H1 (cell line): ENCODE results near the gene SPATA22. TPM values are rescaled to one million over a fixed set of nuclear protein-coding genes. Genes with fewer than 3 reads are reported as not detected.

Experiments used
- CTCF ChIA-PET: fragments of 300-600 bp; sonication (Branson Sonifier 250); formaldehyde crosslinking; loops from one replicate; lab custom pipeline; 2021; ENCODE audit not compliant: partially characterized antibody; lab: Charles Lee
- POLR2A ChIA-PET: fragments of 300-600 bp; sonication (Branson Sonifier 250); formaldehyde crosslinking; loops from one replicate; lab custom pipeline; 2021; ENCODE audit warnings: inconsistent platforms; ENCODE audit not compliant: partially characterized antibody; lab: Charles Lee
- DNase-seq, 2 experiments: peaks; one replicate each; pipeline versions ENCODE4 v3.0.0 to v3.0.0-alpha.2; 2010 to 2022; ENCODE audit warnings: low spot score in 2 of 2, low read depth in 1 of 2, mixed read lengths in 1 of 2
- FAIRE-seq: peaks from 2 replicates; lab custom pipeline; 2011; peaks lifted over from hg19 to GRCh38; lab: Jason Lieb, UNC
- H2AFZ ChIP-seq: 2 replicates; pipeline ENCODE4 v1.8.1; 2012; ENCODE audit warnings: low read length, inconsistent platforms
- H2AK5ac ChIP-seq: 2 replicates; pipeline ENCODE4 v1.6.1; 2013; ENCODE audit warnings: low read depth, low read length
- H2BK120ac ChIP-seq: replicated peaks from 2 replicates; pipeline ENCODE3; 2013; ENCODE audit warnings: low read depth, low read length, inconsistent platforms
- H2BK12ac ChIP-seq: 2 replicates; pipeline ENCODE4 v1.6.1; 2013; ENCODE audit warnings: low read depth, low read length
- H2BK15ac ChIP-seq: 2 replicates; pipeline ENCODE4 v1.6.1; 2013; ENCODE audit warnings: low read length
- H2BK20ac ChIP-seq: 2 replicates; pipeline ENCODE4 v1.6.1; 2013; ENCODE audit warnings: low read length
- H2BK5ac ChIP-seq: 2 replicates; pipeline ENCODE4 v1.6.1; 2013; ENCODE audit warnings: low read depth, low read length
- H3K14ac ChIP-seq: 2 replicates; pipeline ENCODE4 v1.6.1; 2013; ENCODE audit warnings: inconsistent platforms; ENCODE audit not compliant: insufficient read length
- H3K18ac ChIP-seq: 2 replicates; pipeline ENCODE4 v1.6.1; 2013; ENCODE audit warnings: low read length; ENCODE audit errors: extremely low read depth
- H3K23ac ChIP-seq: 2 replicates; pipeline ENCODE4 v1.6.1; 2013; ENCODE audit warnings: inconsistent platforms; ENCODE audit not compliant: insufficient read length
- H3K23me2 ChIP-seq: 2 replicates; pipeline ENCODE4 v1.6.1; 2013; ENCODE audit warnings: low read depth, low read length
- H3K27ac ChIP-seq: 2 replicates; pipeline ENCODE4 v1.6.1; 2011; ENCODE audit warnings: low read depth, low read length, inconsistent platforms
- H3K27me3 ChIP-seq, 4 experiments: replicated peaks in 1 of 4; 1 replicate in 1 of 4; 2 replicates in 3 of 4; pipeline versions ENCODE4 v1.6.1 to v1.8.1; 2011 to 2013; ENCODE audit warnings: low read length in 3 of 4, mild to moderate bottlenecking in 3 of 4, inconsistent platforms in 2 of 4, mixed read lengths in 2 of 4, moderate library complexity in 1 of 4; ENCODE audit not compliant: control insufficient read depth in 3 of 4, insufficient read depth in 3 of 4; ENCODE audit errors: extremely low read depth in 1 of 4
- H3K36me3 ChIP-seq, 4 experiments: 2 replicates each; pipeline versions ENCODE4 v1.6.1 to v1.8.1; 2011 to 2013; ENCODE audit warnings: mild to moderate bottlenecking in 4 of 4, low read length in 3 of 4, moderate library complexity in 2 of 4, control low read depth in 1 of 4, inconsistent platforms in 1 of 4; ENCODE audit not compliant: insufficient read depth in 4 of 4, control insufficient read depth in 2 of 4
- H3K4ac ChIP-seq: replicated peaks from 2 replicates; pipeline ENCODE3; 2013; ENCODE audit warnings: low read length, low read depth, mixed read lengths, inconsistent platforms; ENCODE audit not compliant: insufficient read length
- H3K4me1 ChIP-seq, 4 experiments: replicated peaks in 1 of 4; 1 replicate in 1 of 4; 2 replicates in 3 of 4; pipeline versions ENCODE4 v1.6.1 to v1.8.1; 2011 to 2013; ENCODE audit warnings: low read length in 3 of 4, inconsistent platforms in 2 of 4, mixed read lengths in 1 of 4; ENCODE audit not compliant: insufficient read depth in 4 of 4, control insufficient read depth in 3 of 4
- H3K4me2 ChIP-seq, 2 experiments: 2 replicates each; pipeline versions ENCODE4 v1.6.1 to v1.8.1; 2011 to 2013; ENCODE audit warnings: low read depth in 2 of 2, low read length in 2 of 2, control low read depth in 1 of 2, inconsistent platforms in 1 of 2, mild to moderate bottlenecking in 1 of 2; ENCODE audit not compliant: insufficient read depth in 1 of 2
- H3K4me3 ChIP-seq, 4 experiments: fragments of 200-600, 300-600 bp in 1 of 4; sonication (generic), shearing (Covaris generic), sonication (Bioruptor Twin) in 1 of 4; 2 replicates each; pipeline versions ENCODE4 v1.5.1 to v1.8.1; 2011 to 2016; ENCODE audit warnings: low read length in 4 of 4, low read depth in 3 of 4, control low read depth in 2 of 4, inconsistent platforms in 2 of 4, mild to moderate bottlenecking in 2 of 4, mixed read lengths in 1 of 4, moderate library complexity in 1 of 4; ENCODE audit not compliant: insufficient read depth in 2 of 4; ENCODE audit errors: extremely low read depth in 1 of 4
- H3K56ac ChIP-seq: replicated peaks from 2 replicates; pipeline ENCODE3; 2013; ENCODE audit warnings: low read depth, mild to moderate bottlenecking, mixed read lengths, low read length, inconsistent platforms; ENCODE audit not compliant: insufficient read length
- H3K79me1 ChIP-seq: 2 replicates; pipeline ENCODE4 v1.6.1; 2013; ENCODE audit warnings: low read depth, low read length, control low read depth
- H3K79me2 ChIP-seq, 2 experiments: 2 replicates each; pipeline versions ENCODE4 v1.6.1 to v1.8.1; 2012 to 2013; ENCODE audit warnings: low read length in 2 of 2, mild to moderate bottlenecking in 2 of 2, inconsistent platforms in 1 of 2; ENCODE audit not compliant: insufficient read depth in 2 of 2, control insufficient read depth in 1 of 2
- H3K9ac ChIP-seq, 4 experiments: replicated peaks in 1 of 4; 1 replicate in 1 of 4; 2 replicates in 3 of 4; pipeline versions ENCODE4 v1.6.1 to v1.8.1; 2011 to 2013; ENCODE audit warnings: low read depth in 3 of 4, low read length in 3 of 4, control low read depth in 2 of 4, mild to moderate bottlenecking in 2 of 4, moderate library complexity in 2 of 4, inconsistent platforms in 1 of 4; ENCODE audit errors: extremely low read depth in 1 of 4
- H3K9me3 ChIP-seq, 2 experiments: 2 replicates each; pipeline versions ENCODE4 v1.6.1 to v1.8.1; 2012 to 2013; ENCODE audit warnings: mild to moderate bottlenecking in 2 of 2, moderate library complexity in 2 of 2, control low read depth in 1 of 2, inconsistent platforms in 1 of 2, low read depth in 1 of 2, low read length in 1 of 2, mixed read lengths in 1 of 2; ENCODE audit not compliant: insufficient read depth in 2 of 2
- H4K20me1 ChIP-seq, 2 experiments: replicated peaks in 1 of 2; 2 replicates each; pipeline versions ENCODE3 to v1.8.1; 2011 to 2013; ENCODE audit warnings: inconsistent platforms in 2 of 2, low read length in 2 of 2, mild to moderate bottlenecking in 1 of 2; ENCODE audit not compliant: insufficient read depth in 2 of 2, control insufficient read depth in 1 of 2
- H4K5ac ChIP-seq: 2 replicates; pipeline ENCODE4 v1.6.1; 2013; ENCODE audit warnings: low read length, low read depth, mixed read lengths, inconsistent platforms; ENCODE audit not compliant: insufficient read length
- H4K8ac ChIP-seq: 2 replicates; pipeline ENCODE4 v1.8.0; 2013; ENCODE audit warnings: mild to moderate bottlenecking, moderate library complexity, low read length, inconsistent platforms; ENCODE audit not compliant: insufficient read depth; ENCODE audit errors: extremely low read depth
- H4K91ac ChIP-seq: replicated peaks from 2 replicates; pipeline ENCODE3; 2013; ENCODE audit warnings: low read length, mixed read lengths, inconsistent platforms; ENCODE audit not compliant: insufficient read length
- ASH2L ChIP-seq: fragments of 200-600, 300-600 bp; sonication (generic); IDR thresholded peaks from one replicate; pipeline ENCODE4 v1.7.1; 2017; ENCODE audit warnings: low read length
- BRCA1 ChIP-seq: IDR thresholded peaks from 2 replicates; pipeline ENCODE4 v1.6.1; 2012; ENCODE audit warnings: low read depth, low read length, improper control_type of control experiment
- SIX5 ChIP-seq: IDR thresholded peaks from 2 replicates; pipeline ENCODE4 v1.6.1; 2011; ENCODE audit warnings: mild to moderate bottlenecking, low read depth, low read length
- SP4 ChIP-seq: IDR thresholded peaks from 2 replicates; pipeline ENCODE4 v1.6.1; 2012; ENCODE audit warnings: low read length, inconsistent platforms
- SRF ChIP-seq: IDR thresholded peaks from 2 replicates; pipeline ENCODE4 v1.6.1; 2011; ENCODE audit warnings: mild to moderate bottlenecking, low read depth, low read length, moderate library complexity
- TAF7 ChIP-seq: optimal IDR thresholded peaks from 2 replicates; pipeline ENCODE3; 2011; ENCODE audit warnings: low read depth, mild to moderate bottlenecking, inconsistent platforms, low read length, moderate library complexity, borderline replicate concordance
- ZNF274 ChIP-seq: IDR thresholded peaks from 2 replicates; pipeline ENCODE4 v1.7.0; 2012; ENCODE audit warnings: low read length, borderline replicate concordance; ENCODE audit errors: extremely low read depth
- WGBS, 2 experiments: shearing (Covaris generic) in 1 of 2; methylation state at CpG; one replicate each; pipeline versions ENCODE4 v1.1.6 to v1.1.7; 2013 to 2015; ENCODE audit warnings: low lambda C conversion rate in 2 of 2, mixed read lengths in 2 of 2, inconsistent platforms in 1 of 2, low coverage in 1 of 2, missing lambda C conversion rate in 1 of 2; ENCODE audit not compliant: insufficient replicate concordance in 2 of 2, insufficient coverage in 1 of 2, insufficient read length in 1 of 2; ENCODE audit errors: extremely low coverage in 1 of 2, missing lambda C conversion rate in 1 of 2; 5-methylcytosine and 5-hydroxymethylcytosine counted together
- polyA plus RNA-seq, 7 experiments: library from polyadenylated mRNA; depleted of rRNA in 3 of 7; stranded (reverse) in 5 of 7; unstranded in 2 of 7; fragments of >200 nt in 5 of 7; fragments of 200-250 nt in 2 of 7; gene quantifications; 1 replicate in 5 of 7; 2 replicates in 1 of 7; 4 replicates in 1 of 7; pipeline versions ENCODE4 v1.2.1 to v1.2.3, GENCODE V29; 2011 to 2013; ENCODE audit warnings: missing spikeins in 2 of 7, mixed read lengths in 2 of 7
- total RNA-seq: library from RNA; stranded (reverse); fragmentation: NEBNext Ultra II Directional; extraction: Animal tissue kit (Norgen Biotek cat#: 25700); gene quantifications from 2 replicates; pipeline ENCODE4 v1.2.1, GENCODE V29; 2021
- TF ChIP-seq, protein P1 (sequence below): IDR thresholded peaks from 2 replicates; pipeline ENCODE4 v1.6.1; 2012; ENCODE audit warnings: inconsistent platforms
- TF ChIP-seq, protein P2 (sequence below): IDR thresholded peaks from 2 replicates; pipeline ENCODE4 v1.6.1; 2012; ENCODE audit warnings: inconsistent platforms

SPATA22 gene
- total and polyA plus RNA-seq, 2 of the 8 experiments (the other 6 are each of a cell fraction or from before 2014, with no cell fraction given): 0.06 TPM; not detected in 1

DNA sequence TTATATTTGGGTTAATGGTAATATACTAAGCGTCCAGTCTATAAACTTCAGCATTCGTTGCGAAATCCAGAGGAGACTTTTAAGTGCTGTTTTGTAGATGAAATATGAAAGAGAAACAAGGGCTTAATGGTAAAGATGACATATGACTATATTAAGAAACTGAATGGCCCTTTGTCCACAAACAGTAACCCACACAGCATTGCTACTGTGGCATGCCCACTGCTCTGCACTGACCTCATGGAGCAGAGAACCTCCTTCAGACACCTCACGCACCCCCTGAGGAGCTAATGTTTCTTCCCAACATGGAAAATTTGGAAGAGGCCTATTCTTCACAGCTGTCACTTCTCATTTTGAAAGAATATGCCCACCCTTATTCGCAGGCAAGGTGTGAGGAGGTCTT, 30.8 kb upstream of the SPATA22 start:
- H3K27ac ChIP-seq: no peak overlapping the region
- no peak overlapping the region for H2BK5ac ChIP-seq
- H3K9ac ChIP-seq: no peak overlapping the region
- no peak overlapping the region for H3K56ac ChIP-seq
- H3K4me3 ChIP-seq: no peak overlapping the region
- H4K91ac ChIP-seq: no peak overlapping the region
- H2BK120ac ChIP-seq: no peak overlapping the region
- no peak overlapping the region for H3K14ac ChIP-seq
- H3K79me1 ChIP-seq: no peaks in the 10 kb centered on the region
- no peak overlapping the region for H4K5ac ChIP-seq
- H3K27me3 ChIP-seq: no peaks in the 10 kb centered on the region
- no peak overlapping the region for H2AK5ac ChIP-seq
- 90% methylated on average over 4 of the region's 5 CpGs; no CpG with 5 or more reads in 1 of the 2 experiments for WGBS, 2 experiments
- TF ChIP-seq TAF7 (no peak), ZNF274 (no peak), BRCA1 (no peak), SRF (no peak), SP4 (no peak), SIX5 (no peak), ASH2L (no peak)
- TF ChIP-seq, protein P1, sequence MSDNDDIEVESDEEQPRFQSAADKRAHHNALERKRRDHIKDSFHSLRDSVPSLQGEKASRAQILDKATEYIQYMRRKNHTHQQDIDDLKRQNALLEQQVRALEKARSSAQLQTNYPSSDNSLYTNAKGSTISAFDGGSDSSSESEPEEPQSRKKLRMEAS: no peak
- TF ChIP-seq, protein P2, sequence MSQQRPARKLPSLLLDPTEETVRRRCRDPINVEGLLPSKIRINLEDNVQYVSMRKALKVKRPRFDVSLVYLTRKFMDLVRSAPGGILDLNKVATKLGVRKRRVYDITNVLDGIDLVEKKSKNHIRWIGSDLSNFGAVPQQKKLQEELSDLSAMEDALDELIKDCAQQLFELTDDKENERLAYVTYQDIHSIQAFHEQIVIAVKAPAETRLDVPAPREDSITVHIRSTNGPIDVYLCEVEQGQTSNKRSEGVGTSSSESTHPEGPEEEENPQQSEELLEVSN: no peak
- TF ChIP-seq, all 59 proteins: peak for 0
- Histone ChIP-seq H3K4me1 (peaks cover 0 to 8% (median under 1%) of the 10 kb centered on the region in 4 experiments; a peak in 2 of 7 replicates), H3K4me2 (no peak overlapping the region), H3K4ac (no peak overlapping the region), H2BK20ac (no peak overlapping the region), H2BK12ac (no peak overlapping the region), H3K18ac (no peak overlapping the region), H3K36me3 (no peaks in the 10 kb centered on the region), H3K23ac (no peak overlapping the region), H4K20me1 (no peaks in the 10 kb centered on the region), H3K79me2 (no peaks in the 10 kb centered on the region), H3K23me2 (no peaks in the 10 kb centered on the region), H2BK15ac (no peak overlapping the region), H2AFZ (no peak overlapping the region), H3K9me3 (peaks cover 0 to 6% of the 10 kb centered on the region in 2 experiments; a peak in 3 of 4 replicates), H4K8ac (no peak overlapping the region; the same call in 1 of the 2 replicates)
- ChIA-PET POLR2A (no interaction called here), CTCF (no interaction called here)
- DNase-seq (no peak), FAIRE-seq (no peak)
